Ovary (tissue), 3 donors: ENCODE data around the gene IL23R.

Experiments used
- POLR2A ChIP-seq: fragments of 450-650 bp; IDR thresholded peaks from one replicate; pipeline ENCODE4 v1.6.1; 2017; ENCODE audit warnings: antibody characterized with exemption, mild to moderate bottlenecking, moderate library complexity
- TF ChIP-seq, protein P1 (sequence below), 3 donors: fragments of 450-650 bp in 2 of 3; fragments of 200-600 bp in 1 of 3; IDR thresholded peaks; one replicate each; pipeline versions ENCODE4 v1.5.1 to v1.8.0; 2016 to 2022; ENCODE audit warnings: antibody characterized with exemption in 3 of 3, mild to moderate bottlenecking in 1 of 3
- donor health status: DM: no; HTN: no; CAD: no.

- TF ChIP-seq, protein P1, sequence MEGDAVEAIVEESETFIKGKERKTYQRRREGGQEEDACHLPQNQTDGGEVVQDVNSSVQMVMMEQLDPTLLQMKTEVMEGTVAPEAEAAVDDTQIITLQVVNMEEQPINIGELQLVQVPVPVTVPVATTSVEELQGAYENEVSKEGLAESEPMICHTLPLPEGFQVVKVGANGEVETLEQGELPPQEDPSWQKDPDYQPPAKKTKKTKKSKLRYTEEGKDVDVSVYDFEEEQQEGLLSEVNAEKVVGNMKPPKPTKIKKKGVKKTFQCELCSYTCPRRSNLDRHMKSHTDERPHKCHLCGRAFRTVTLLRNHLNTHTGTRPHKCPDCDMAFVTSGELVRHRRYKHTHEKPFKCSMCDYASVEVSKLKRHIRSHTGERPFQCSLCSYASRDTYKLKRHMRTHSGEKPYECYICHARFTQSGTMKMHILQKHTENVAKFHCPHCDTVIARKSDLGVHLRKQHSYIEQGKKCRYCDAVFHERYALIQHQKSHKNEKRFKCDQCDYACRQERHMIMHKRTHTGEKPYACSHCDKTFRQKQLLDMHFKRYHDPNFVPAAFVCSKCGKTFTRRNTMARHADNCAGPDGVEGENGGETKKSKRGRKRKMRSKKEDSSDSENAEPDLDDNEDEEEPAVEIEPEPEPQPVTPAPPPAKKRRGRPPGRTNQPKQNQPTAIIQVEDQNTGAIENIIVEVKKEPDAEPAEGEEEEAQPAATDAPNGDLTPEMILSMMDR (IDR thresholded peaks at IDR 0.05) = no peak
- no peak for TF ChIP-seq POLR2A
Measured at GRCh38 chr1:67134695-67135094, 31.6 kb upstream of the IL23R start, which contains the start of gene C1orf141.
